GM21737 (cell line): ENCODE data around the gene VWA5B1.
"Not testable (repeated sequence)": the region's sequence is repeated elsewhere in the genome, so short reads cannot be mapped to it uniquely, and the experiment has no call there.

Experiments
- ATAC-seq: cut with Tn5 transposase; IDR thresholded peaks from one replicate; pipeline ENCODE4 v1.9.1; 2021; ENCODE audit warnings: mild to moderate bottlenecking, moderate library complexity; ENCODE audit not compliant: unreplicated experiment

The VWA5B1 gene

GRCh38 chr1:20280341-20280740 is 10.3 kb upstream of the VWA5B1 start:
- no peak for ATAC-seq

GRCh38 chr1:20280906-20281305 is 9.8 kb upstream of the VWA5B1 start:
- no peak for ATAC-seq

GRCh38 chr1:20281801-20282200 is 8.9 kb upstream of the VWA5B1 start:
- no peak for ATAC-seq

GRCh38 chr1:20282533-20282932 is 8.1 kb upstream of the VWA5B1 start:
- ATAC-seq, result no peak

GRCh38 chr1:20284046-20284445 is 6.6 kb upstream of the VWA5B1 start:
- no peak for ATAC-seq

- no peak for ATAC-seq
These were observed 6.0 kb upstream of the VWA5B1 start for GRCh38 chr1:20284625-20285024.

- ATAC-seq, result no peak
These were observed 5.2 kb upstream of the VWA5B1 start for GRCh38 chr1:20285510-20285909.

- not testable (repeated sequence) for ATAC-seq
These were observed 3.0 kb upstream of the VWA5B1 start for GRCh38 chr1:20287696-20288095.

- ATAC-seq, result no peak
These were observed 990 bp downstream of the VWA5B1 start for GRCh38 chr1:20291645-20292084.

- ATAC-seq, result no peak
These were observed 8.0 kb downstream of the VWA5B1 start for GRCh38 chr1:20298626-20299025.

- no peak for ATAC-seq
These were observed 10.9 kb downstream of the VWA5B1 start for GRCh38 chr1:20301463-20302107.

- ATAC-seq, result no peak
These were observed 11.4 kb downstream of the VWA5B1 start for GRCh38 chr1:20302108-20302471.

GRCh38 chr1:20307026-20307425 is 16.4 kb downstream of the VWA5B1 start:
- ATAC-seq, result no peak

GRCh38 chr1:20308569-20308968 is 17.9 kb downstream of the VWA5B1 start:
- ATAC-seq, result no peak

GRCh38 chr1:20311289-20311688 is 20.6 kb downstream of the VWA5B1 start:
- no peak for ATAC-seq

- ATAC-seq, result no peak
These were observed 21.6 kb downstream of the VWA5B1 start for GRCh38 chr1:20312310-20312709.

GRCh38 chr1:20312818-20313217 is 22.1 kb downstream of the VWA5B1 start:
- no peak for ATAC-seq

GRCh38 chr1:20317471-20317870 is 26.8 kb downstream of the VWA5B1 start:
- ATAC-seq, result no peak

- ATAC-seq, result no peak
These were observed 27.8 kb downstream of the VWA5B1 start for GRCh38 chr1:20318521-20318920.

GRCh38 chr1:20318971-20319370 is 28.3 kb downstream of the VWA5B1 start:
- no peak for ATAC-seq

GRCh38 chr1:20319456-20320220 is 29.0 kb downstream of the VWA5B1 start:
- no peak for ATAC-seq

GRCh38 chr1:20320704-20321103 is 30.0 kb downstream of the VWA5B1 start:
- ATAC-seq, result no peak

GRCh38 chr1:20321573-20321972 is 30.9 kb downstream of the VWA5B1 start:
- ATAC-seq, result no peak
